GM21825 (cell line): Measurements from ENCODE around the gene CPSF4L.
A peak's percentile ranks its signal among the peaks of the same experiment; 100 is the strongest.
"Not testable (repeated sequence)": the region's sequence is repeated elsewhere in the genome, so short reads cannot be mapped to it uniquely, and the experiment has no call there.

ENCODE experiments used
- ATAC-seq: cut with Tn5 transposase; IDR thresholded peaks from one replicate; pipeline ENCODE4 v1.9.1; 2021; ENCODE audit warnings: mild to moderate bottlenecking, moderate library complexity; ENCODE audit not compliant: unreplicated experiment

CPSF4L gene

DNA sequence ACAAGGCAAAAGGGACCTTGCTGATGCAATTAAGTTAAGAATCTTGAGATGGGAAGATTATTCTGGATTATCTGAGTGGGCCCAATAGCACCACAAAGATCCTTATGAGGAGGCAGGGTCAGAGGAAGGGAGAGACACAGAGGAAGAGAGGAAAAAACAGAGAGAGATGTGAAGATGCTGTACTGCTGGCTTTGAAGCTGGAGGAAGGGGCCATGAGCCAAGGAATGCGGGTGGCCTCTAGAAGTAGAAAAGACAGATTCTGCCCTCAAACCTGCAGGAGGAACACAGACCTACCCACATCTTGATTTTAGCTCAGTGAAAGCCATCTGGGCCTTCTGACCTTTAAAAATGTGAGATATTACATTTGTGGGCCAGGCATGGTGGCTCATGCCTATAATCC is 8.1 kb upstream of the CPSF4L start:
- no peak for ATAC-seq

DNA sequence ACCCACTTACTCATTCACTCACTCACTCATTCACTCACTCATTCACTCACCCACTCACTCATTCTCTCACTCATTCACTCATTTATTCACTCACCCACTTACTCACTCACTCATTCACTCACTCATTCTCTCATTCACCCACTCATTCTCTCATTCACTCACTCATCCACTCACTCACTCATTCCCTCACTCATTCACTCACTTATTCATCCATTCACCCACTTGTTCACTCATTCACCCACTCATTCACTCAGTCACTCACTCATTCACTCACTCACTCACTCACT is 7.6 kb upstream of the CPSF4L start:
- ATAC-seq: no peak

DNA sequence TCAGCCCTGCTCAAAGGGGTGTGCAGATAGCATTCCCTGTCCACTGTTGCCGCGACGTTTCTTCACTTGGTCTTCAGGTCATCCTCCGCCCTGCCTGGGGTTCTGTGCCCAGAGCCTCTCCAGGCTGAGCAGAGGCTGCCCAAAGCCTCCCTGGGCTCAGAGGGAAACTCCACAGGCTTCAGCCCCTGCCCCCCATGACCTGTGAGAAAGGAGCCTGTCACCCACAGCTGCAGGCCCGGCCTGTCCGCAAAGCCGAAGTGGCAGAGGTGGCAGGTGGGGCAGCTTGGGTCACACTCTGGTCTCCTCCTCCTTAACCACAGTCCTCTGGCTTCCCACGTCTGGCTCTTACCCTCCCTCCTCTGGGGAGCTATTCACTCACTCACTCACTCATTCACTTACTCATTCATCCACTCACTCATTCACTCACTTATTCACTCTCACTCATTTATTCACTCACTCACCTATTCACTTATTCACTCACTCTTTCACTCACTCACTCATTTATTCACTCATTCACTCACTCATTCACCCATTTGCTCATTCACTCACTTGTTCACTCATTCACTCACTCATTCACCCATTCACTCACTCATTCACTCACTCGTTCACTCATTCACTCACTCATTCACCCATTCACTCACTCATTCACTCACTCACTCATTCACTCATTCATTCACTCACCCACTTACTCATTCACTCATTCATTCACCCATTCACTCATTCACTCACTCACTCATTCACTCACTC is 7.1 kb upstream of the CPSF4L start:
- ATAC-seq: no peak

DNA sequence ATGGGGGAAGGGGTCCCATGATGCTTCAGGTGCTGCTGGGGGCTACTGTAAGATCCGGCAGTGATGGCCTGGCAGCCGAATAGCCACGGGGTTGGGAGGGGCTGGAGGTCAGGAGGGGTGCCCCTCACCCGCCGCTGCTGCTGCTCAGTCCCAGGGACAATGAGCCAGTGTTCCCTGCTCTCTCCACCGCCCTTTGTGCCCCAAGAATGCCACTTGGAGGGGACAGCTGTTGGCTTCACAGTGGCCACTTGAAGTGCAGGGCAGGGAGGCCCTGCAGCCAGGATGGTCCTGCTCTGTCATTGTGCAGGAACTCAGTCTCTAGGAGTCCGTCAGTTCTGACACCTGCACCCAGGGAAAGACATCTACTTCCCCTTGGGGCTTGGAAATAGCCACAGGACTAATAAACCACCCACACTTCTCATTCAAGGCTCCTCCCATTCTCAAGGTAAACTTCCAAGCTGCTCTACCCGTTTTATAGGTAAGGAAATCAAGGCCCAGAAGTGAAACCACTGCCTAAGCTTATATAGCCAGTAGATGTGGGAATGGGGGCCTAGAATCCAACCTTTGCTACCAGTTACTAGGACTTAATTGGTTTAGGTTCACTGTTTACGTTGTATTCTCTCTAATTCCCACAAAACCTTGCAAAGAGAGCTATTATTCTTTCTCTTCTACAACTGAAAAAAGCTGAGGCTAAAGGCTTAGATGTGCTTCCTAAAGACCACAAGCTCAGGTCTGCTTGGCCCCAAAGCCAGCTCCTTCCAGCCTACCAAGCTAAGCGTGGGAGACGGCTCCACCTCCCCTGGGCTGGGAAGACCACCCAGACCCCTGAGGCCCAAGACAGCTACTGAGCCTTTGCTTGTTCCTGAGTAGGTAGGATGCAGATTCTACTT is 6.2 kb upstream of the CPSF4L start:
- no peak for ATAC-seq

- ATAC-seq: no peak
These were observed 5.1 kb upstream of the CPSF4L start for GRCh38 chr17:73266796-73267195.

GRCh38 chr17:73265646-73266640 is 4.3 kb upstream of the CPSF4L start:
- no peak for ATAC-seq

GRCh38 chr17:73264448-73264847 is 2.8 kb upstream of the CPSF4L start:
- not testable (repeated sequence) for ATAC-seq

- no peak for ATAC-seq
These were observed 1.3 kb upstream of the CPSF4L start for GRCh38 chr17:73262676-73263642.

DNA sequence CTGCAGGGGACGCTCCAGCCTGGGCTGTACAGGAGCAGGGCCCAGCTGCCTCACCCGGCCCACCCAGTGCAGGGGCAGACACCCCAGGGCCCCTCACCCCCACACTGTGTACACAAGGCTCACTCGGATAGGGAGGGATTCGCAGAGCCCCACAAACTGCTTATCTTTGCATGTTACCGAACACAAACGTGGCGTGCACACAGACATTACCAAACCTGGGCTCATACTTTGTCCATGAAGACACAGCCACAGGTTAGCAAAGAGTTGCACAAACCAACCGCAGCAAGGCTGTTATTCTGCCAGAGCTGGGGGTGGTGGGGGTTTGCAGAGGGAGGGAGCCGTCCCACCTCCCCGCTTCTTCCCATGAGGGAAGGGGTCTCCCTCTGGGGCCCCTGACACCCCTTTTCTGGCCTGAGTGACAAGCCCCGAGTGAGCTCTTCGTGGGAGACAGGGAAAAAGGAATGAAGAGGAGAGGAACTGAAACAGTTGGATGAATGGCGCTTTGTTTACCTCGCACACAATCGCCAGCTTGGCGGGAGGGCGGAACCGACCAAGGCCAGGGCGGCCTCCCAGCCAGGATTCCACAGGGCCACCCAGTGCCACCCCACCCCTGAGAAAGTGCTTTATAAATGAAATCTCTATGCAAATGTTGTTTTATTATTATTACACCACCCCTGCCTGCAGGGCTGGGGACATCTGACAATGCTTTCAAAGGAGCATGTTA is 434 bp upstream of the CPSF4L start:
- ATAC-seq: no peak

- ATAC-seq: no peak
These were observed 4.2 kb downstream of the CPSF4L start for GRCh38 chr17:73257516-73257915.

GRCh38 chr17:73256220-73256619 is 5.5 kb downstream of the CPSF4L start:
- ATAC-seq: no peak

DNA sequence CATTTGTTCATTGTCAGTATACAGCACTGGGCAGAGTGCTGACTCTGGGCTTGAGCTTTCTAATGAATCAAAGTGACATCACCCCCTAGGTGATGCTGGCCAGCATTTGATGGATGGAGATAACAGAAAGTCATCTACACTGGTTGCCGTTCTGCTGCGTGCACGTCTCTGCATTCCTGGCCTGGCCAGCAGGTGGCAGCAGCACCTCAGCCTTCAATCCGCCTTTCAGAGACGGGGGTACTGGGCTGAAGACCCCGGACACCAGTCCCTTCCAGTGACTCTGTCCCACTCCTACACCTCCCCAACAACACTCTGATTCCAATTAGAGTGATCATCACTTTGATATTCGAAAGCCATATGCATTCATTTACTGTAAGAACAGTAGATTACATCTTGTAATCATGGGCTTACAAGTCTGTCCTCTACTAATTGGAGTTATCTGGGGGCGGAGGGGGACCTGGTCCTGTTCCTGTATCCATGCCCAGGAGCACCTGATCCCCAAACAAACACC is 6.0 kb downstream of the CPSF4L start:
- peak; percentile 50 for ATAC-seq

GRCh38 chr17:73251871-73252270 is 9.8 kb downstream of the CPSF4L start:
- ATAC-seq: no peak

DNA sequence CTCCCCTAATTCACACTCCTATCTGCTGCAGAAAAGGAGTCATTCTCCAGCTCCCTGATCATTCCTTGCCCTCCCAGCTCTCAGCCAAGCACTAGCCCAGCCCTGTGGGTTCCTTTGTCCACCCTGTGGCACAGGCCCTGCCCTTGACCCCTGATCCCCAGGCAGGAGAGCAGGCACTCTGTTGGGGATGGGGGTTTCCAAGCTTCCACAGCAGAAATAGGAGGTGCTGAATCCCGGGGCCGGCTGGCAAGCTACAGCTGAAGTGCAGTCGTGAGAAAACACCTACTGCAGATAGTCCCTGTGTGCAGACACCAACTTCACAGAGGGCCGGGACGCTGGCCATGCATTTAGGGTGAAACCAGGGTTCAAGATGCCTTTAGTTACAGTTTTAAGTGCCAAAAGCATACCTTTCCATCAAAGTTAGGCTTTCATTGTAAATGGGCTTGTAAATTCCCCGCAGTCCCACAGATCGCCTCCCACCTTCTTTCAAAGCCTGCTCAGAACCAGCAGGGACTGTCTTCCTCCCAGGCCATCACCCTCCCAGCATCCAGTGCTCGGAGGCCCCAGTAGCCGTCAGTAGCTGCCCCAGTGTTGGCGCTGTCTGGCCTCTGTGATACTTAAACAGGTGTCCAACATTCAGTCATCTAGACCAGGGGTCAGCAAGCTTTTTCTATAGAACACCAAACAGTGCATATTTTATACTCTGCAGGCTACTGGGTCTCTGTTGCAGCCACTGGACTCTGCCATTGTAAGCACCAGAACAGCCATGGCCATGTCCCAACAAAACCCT is 10.6 kb downstream of the CPSF4L start:
- no peak for ATAC-seq

GRCh38 chr17:73249700-73250099 is 12.0 kb downstream of the CPSF4L start:
- ATAC-seq: no peak

- no peak for ATAC-seq
These were observed 13.1 kb downstream of the CPSF4L start for GRCh38 chr17:73248532-73248931.

DNA sequence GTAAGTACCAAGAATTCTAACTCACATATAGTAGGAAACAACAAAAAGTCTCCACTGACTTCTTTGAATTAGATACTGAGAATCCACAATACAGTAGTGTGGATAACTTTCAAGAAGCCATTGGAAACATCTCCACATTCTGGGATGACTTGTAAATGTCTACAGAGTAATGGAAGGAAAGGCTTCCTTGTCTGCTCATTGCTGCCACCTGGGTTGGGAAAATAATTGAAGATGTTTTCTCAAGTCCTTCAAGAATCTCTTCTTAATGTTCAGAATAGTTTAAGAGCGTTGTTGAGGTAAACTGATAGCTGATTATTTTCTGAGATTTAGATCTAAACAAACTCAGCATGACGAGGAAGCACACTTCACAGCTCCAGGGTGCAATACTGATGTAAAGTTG is 14.0 kb downstream of the CPSF4L start:
- ATAC-seq: no peak

GRCh38 chr17:73240561-73240960 is 21.1 kb downstream of the CPSF4L start:
- no peak for ATAC-seq
